Measurements from ENCODE around the gene CMTM3.
"Not testable (repeated sequence)": the region's sequence is repeated elsewhere in the genome, so short reads cannot be mapped to it uniquely, and the experiment has no call there.

The CMTM3 gene

DNA sequence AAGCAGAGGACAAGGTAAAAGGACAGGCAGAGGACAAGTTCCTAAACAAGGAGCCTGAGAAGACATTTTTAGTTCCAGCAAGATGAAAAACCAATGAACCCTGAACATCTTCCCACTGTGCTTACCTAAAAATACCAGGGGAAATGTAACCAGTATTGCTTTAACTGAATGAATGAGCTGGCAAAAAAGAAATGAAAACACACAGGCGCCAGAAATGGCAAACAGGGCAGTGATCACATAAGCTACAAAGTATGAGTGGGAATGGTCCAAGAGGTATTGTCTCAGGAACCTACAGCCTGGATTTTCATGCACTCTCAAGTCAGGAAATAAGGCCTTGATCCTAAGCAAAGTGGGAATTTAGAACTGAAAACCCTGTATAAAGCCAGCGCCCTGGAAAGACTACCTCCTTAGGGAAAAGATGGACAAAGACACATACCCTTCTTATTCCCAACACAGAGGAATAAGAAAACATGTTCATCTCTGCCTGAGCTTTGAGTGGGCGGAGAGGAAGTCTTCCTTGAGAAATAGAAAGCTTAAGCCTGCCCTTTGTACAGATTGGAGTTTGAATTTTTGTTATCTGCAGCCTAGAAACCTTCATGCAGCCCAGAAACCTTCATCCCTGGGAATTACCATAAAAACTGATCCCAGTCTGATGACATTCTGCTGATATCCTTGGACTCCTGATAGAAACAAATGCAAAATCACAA lies 23.1 kb upstream of the CMTM3 start:
- in situ Hi-C loops (cut with HindIII; ENCODE audit: low sequenced_read_pairs), result no loop called here

DNA sequence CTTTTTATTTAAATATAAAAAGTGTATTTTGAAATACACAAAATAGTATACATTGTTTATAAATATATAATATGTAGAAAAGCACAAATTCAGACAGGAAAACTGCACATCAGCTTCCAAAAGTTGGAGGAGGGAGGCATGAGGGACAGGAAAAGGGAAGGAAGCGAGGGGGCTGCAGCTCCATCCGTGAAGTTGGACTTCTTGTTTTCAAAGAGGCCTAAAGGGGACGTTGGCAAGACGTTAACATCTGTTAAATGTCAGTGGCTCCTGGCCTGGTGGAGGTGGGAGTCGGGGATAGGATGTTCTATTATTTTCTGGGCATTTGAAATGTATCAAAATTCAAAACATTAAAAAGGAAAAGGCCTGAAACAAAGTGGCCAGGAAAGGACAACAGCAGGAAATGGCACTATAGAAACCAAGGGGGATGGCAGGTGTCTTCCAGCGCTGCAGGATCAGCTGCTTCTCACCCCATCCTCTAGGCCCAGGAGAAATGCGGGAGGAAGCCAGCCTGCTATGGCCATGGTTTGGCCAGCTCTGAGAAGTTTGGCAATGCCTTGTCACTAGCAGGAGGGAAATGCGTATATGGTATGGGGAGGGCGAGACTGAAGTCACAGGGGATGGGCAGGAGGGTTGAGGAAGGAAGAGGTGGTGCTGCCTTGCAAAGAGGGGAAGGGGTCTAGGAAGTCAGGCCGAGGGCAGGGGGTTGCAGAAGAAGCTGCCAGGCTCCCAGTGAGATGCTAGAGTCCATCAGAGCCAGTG lies 18.8 kb upstream of the CMTM3 start:
- in situ Hi-C loops (cut with HindIII; ENCODE audit: low sequenced_read_pairs), result no loop called here

DNA sequence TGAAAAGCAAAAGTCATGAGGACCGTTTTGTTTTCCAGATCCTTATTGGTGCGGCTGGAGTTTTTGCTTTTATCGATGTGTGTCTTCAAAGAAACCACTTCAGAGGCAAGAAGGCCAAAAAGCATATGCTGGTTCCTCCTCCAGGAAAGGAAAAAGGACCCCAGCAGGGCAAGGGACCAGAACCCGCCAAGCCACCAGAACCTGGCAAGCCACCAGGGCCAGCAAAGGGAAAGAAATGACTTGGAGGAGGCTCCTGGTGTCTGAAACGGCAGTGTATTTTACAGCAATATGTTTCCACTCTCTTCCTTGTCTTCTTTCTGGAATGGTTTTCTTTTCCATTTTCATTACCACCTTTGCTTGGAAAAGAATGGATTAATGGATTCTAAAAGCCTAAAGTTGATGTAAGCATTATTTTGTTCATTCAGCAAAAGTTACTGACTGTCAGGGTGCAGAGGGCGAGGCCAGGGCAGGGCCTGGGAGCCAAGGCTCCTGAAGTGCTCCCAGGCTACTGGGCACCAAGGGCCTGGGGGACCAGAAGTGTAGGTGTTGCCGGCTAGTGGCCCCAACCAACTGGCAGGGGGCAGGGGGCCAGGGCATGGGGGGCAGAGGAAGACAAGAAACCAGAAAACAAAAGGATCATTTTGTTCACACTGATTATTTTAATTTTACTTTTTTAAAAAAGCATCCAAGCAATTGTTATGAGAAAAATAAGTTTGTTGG lies 16.5 kb upstream of the CMTM3 start:
- in situ Hi-C loops (cut with HindIII; ENCODE audit: low sequenced_read_pairs), result no loop called here

DNA sequence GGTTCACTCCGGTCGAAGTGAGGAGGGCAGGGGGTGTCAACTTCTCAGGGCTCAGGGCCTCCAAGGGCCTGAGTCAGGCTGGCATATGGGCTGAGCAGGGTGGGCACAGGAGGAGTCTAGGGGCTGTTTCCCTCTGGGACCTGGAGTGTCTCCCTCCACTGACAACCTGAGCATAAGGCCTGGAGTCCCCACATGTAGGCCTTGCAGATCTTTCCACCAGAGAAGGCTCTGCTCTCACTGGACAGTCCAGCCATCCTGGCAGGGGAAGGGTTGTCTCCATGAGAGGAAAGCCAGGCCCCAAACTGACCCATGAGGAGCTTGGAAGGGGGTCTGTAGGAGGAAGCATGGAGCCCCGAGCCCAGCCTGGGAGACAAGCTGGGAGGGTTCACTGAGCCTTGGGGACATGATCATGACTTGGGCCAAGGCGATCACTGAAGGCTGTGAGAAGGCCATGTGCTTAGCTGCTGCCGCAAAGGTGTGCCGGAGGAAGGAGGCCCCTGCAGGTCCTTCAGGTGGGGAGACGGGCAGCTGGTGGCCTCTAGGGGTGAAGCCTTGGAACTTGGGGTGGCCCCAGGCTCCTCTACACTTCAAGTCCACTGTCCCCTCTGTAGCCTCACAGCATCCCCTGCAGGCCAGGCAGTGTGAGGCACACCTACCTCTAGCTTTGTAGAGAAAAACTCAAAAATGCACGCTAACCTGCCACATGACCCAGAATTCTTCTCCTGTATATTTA lies 15.4 kb upstream of the CMTM3 start:
- in situ Hi-C loops (cut with HindIII; ENCODE audit: low sequenced_read_pairs), result no loop called here

DNA sequence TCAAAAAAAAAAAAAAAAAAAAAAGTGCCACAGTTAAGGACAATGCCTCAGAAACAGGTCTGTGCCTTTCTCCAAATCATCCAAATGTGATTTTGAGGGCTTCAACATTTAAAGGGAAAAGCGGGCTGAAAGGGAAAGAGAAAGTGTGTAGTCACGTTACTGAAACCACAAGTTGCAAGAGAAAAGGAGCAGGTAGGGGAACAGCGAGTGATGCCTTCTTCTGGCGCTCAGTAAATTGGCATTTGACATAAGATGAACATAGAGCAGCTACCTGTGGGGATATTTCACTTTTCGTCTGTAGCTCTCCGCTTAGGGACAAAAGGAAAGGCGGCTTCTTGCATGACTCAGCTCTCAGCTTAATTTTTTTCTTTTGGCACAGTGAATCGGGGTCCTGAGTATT lies 14.2 kb upstream of the CMTM3 start:
- in situ Hi-C loops (cut with HindIII; ENCODE audit: low sequenced_read_pairs), result no loop called here

DNA sequence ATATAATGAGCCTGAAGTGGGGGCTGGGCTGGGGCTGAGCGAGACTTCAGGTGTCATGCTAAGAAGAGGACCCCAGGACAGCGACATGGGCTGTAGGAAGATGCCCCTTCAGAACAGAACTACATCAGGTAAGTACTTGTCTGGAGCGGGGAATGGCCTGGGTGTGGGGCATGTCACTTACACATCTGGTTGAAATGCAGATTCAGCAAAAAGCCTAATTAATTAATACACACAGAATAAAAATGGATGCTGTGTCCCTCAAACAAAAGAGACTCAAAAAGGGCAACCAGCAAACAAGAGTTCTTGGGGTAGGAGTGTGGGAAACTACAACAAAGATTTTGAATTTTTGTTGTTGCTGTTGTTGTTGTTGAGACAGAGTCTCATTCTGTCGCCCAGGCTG lies 13.5 kb upstream of the CMTM3 start:
- in situ Hi-C loops (cut with HindIII; ENCODE audit: low sequenced_read_pairs), result no loop called here

DNA sequence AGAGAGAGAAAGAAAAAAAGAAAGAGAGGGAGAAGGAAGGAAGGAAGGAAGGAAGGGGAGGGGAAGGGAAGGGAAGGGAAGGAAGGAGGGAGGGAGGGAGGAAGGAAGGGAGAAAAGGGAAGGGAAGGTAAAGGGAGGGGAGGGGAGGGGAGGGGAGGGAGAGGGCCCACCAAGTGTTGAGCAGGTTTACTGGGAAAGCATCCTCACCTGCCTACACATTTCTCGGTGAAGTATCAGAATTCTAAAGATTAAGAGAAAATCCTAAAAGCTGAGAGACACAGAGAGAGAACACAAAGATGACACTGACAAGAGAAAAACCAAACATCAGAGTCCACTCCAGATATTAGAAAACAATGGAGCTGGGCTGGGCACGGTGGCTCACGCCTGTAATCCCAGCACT lies 12.3 kb upstream of the CMTM3 start:
- in situ Hi-C loops (cut with HindIII; ENCODE audit: low sequenced_read_pairs), result no loop called here

DNA sequence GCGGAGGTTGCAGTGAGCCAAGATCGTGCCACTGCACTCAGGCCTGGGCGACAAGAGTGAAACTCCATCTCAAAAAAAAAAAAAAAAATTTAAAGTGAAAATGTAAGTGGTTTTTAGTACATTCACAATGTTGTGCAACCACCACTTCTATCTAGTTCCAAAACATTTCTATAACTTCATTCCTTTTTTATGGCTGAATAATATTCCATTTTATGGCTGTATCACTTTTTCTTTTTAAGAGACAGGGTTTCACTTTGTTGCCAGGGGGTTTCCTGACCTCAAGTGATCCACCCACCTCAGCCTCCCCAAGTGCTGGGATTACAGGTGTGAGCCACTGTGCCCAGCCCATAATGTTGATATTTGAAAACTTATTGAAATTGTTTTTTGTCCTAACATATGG lies 11.7 kb upstream of the CMTM3 start:
- in situ Hi-C loops (cut with HindIII; ENCODE audit: low sequenced_read_pairs), result no loop called here

DNA sequence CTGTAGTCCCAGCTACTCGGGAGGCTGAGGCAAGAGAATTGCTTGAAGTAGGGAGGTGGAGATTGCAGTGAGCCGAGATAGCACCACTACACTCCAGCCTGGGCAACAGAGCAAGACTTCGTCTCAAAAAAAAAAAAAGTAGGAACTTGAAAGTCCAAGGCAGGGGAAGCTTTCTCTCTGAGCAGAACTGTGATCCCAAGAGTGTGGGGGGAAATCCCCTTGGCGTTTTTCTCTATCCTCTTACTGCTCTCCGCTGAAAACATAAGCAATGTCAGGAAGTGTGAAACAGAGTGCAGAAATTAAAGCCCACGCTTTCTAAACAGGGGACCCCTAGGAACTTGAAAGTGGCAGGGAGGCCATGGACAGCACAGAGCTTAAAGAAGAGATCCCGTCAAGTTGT lies 9.8 kb upstream of the CMTM3 start:
- in situ Hi-C loops (cut with HindIII; ENCODE audit: low sequenced_read_pairs), result no loop called here

DNA sequence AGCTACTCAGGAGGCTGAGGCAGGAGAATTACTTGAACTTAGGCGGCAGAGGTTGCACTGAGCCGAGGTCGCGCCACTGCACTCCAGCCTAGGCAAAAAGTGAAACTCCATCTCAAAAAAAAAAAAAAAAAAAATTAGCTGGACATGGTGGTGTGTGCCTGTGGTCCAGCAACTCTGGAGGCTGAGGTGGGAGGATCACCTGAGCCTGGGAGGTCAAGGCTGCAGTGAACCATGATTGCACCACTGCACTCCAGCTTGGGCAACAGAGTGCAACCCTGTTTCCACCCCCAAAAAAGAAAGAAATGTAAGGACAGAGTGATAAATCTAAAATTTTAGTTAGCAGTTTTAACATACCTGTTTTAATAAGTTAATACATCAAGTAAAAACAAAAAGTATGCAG lies 7.9 kb upstream of the CMTM3 start:
- in situ Hi-C loops (cut with HindIII; ENCODE audit: low sequenced_read_pairs), result not testable (repeated sequence)

DNA sequence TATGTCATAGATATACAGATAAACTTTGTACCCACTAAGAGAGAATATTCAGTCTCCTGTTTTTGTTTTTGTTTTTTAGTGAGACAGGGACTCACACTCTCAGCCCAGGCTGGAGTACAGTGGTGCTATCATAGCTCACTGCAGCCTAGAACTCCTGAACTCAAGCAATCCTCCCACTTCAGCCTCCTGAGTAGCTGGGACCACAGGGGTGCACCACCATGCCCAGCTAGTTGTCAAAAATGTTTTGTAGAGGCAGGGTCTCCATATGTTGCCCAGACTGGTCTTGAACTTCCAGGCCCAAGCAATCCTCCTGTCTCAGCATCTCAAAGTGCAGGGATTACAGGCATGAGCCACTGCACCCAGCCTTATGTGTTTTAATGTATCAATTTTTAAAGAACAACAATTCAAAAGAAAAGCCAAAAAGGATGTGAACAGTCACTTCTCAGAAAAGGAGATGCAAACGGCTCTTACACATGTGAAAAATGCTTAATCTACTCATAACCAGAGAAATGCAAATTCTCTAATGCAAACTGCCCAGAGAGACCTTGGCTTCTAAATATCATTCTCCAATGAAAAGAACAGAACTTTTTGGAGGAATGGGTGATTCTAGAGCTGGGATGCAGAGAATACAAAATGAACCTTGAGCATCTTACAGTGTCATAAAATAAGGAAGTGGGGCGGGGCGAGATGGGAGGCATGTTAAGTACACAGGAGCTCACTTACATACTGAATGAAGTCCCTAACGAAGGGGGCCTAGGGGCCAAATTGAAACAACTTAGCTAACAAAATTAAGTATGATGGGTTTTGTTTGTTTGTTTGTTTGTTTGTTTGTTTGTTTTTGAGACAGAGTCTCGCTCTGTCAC lies 7.3 kb upstream of the CMTM3 start:
- in situ Hi-C loops (cut with HindIII; ENCODE audit: low sequenced_read_pairs), result no loop called here

DNA sequence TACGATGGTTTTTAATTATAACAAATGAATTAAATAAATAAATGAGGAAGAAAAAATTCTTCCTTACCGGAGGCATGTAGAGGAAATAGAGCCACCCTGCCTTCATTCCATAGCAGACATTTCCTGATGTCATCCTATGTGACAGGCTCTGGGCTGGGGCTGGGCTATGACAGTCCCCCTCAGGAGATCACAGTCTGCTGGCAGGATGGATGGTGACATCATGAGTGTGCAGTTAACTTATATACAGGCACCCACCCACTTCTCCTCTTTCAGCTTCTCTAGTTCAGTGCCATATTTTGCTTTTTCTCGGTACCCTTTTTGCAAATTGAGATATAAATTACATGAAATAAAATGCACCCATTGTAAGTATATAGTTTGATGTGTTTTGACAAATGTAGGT lies 6.4 kb upstream of the CMTM3 start:
- in situ Hi-C loops (cut with HindIII; ENCODE audit: low sequenced_read_pairs), result no loop called here

DNA sequence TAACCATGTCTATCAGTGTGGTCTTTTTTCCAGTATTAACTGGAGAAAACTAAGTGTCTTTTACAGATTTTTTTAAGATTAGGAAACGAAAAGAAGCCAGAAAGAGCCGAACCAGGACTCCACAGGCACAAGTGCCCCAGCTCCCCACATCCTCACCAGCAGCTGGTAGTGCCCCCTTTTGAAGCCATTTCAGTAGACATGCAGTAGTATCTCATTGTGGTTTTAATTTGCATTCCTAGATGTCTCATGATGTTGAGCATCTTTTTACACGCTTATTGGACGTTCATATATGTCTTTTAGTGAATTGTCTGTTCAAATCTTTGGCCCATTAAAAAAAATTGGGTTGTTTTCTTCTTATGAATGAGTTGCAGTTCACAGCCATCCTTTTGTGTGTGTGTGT lies 4.8 kb upstream of the CMTM3 start:
- in situ Hi-C loops (cut with HindIII; ENCODE audit: low sequenced_read_pairs), result no loop called here

DNA sequence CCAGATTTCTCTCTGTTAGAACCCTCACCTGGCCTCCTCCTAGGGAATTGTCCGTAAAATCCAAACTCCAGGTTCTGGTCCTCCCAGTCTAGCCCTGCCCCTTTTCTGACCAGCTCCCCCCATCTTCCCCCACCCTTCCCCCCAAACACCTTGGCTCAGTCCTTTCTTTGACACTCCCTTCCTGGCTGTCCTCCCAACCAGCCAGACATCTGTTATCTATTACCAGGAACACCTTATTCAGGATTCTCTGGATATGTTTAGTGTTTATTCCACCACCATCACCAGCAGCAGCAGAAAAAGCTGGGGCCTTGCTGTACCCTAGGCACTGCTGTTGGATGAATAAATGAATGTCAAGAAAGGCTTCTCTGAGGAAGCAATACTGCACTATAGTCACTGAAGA lies 4.0 kb upstream of the CMTM3 start:
- in situ Hi-C loops (cut with HindIII; ENCODE audit: low sequenced_read_pairs), result no loop called here

DNA sequence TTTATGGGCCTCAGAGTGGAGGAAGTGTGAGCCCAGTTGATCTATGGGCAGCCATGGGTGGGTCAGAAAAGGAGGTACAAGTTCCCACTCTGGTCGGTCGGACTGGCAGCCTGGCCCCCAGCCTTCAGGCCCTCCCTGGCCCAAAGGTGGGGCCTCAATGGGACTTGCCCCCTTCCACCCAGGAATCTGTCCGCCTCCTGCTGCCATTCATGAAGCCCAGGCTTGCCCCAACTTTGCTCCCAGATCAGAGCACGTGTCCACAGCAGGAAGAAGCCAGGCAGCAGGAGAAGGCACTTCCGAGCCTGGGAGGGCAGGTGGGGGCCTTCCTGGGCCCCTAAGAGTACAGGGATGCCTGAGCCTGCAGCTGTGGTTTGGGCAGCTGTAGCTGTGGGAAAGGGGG lies 3.0 kb upstream of the CMTM3 start:
- in situ Hi-C loops (cut with HindIII; ENCODE audit: low sequenced_read_pairs), result no loop called here

DNA sequence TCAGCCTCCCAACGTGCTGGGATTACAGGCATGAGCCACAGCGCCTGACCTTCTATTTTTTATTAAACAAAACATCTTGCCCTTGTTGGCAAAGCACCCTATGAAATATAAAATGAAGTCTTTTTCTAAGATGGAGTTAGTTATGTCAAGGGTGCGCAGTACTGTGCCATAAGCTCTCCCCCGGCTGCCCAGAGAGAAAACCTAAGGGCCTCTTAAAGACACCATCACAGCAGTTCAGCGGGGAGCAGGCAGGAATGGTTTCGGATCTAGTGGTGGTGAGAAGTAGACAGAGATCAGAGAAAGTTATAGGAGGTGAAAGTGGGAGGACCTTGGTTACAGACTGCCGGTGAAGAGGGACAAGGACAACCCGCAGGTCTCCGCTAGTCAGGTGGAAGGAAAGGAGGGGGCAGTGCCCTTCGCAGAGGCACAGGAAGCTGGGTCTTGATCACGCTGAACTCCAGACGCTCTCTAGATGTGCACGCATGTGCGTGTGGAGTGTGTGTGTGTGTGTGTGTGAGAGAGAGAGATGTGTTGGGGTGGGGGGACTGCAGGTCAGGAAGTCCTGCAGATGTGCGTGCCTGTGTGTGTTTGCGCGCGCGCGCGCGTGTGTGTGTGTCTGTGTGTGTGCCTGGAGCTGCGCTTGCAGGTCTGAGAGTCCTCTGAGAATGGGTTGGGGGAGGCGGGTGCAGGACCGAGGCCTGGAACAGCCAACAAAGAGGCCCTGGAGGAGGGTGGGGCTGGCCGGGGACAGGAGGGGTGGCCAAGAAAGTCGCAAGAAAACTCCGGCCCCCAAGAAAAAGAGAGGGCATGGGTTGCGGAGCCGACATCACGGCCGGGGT lies 748 bp upstream of the CMTM3 start:
- in situ Hi-C loops (cut with HindIII; ENCODE audit: low sequenced_read_pairs), result no loop called here

DNA sequence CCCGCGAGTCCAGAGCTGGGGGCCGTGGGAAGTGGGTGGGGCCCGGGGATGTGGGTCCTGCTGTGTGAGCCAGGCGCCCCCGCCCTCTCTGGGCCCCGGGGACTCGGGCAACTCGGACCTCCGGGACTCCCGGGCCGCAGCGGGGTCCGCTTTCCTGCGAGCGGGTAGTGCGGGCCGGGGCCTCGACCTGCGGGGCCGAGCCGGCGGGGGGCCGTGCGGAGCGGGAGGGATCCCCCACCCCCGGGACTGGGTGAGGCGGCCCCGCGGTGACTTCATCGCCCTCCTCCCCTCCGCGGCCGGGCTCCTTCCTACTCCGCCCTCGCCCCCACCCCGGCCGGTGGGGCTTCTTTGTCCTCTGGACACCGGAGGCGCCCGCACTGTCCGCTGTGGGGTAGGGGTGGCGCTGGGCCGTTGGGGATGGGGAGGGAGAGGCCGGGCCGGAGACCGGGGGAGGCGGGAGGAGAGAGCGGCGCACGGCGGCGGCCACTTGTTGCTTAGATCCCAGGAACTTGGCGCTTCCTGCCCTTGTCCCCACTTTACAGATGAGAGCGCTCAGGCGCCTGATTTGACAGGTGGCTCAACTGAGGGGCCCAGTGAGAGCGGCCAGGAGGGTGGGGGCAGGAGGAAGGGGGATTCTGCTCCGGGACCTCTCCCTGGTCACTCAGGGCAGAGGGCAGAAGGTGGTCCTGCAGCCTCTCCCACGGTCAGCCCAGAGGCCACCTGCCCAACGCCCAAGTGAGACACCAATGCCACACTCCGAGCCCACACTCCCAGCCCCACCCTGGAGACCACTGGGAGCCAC lies 874 bp downstream of the CMTM3 start:
- in situ Hi-C loops (cut with HindIII; ENCODE audit: low sequenced_read_pairs), result no loop called here

DNA sequence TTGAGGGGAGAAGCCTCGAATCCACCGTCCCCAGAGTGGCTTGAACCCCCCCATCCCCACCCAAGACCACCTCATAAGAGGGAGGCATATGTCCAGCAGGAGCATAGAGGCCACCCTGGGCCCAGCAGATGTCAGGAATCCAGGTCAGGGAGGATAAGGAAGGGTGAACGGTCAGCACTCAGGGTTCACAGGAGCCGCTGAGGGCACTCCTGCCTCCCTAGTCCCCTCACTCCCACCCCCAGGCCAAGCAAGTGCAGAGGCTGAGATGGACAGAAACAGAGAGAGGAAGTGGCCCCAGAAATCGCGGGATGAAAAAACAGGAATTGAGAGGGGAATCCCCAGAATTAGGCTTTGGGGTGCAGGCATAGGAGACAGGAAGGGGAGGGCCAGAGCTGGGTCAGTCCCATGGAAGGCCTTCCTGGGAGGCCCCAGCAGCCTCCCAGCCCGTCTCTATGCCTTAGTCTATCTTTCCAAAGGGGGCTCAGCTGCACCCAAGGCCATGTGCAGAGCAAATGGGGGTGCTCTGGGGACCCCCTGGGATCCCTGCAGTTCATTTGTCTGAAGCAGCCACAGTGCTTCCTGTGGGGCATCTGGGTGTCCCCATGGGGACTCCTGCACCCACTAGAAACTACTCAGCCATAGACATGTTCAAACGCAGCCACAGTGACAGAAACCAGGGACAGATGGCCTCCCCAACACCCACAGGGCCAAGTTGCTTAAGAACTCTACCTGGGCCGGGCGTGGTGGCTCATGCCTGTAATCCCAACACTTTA lies 1.7 kb downstream of the CMTM3 start:
- in situ Hi-C loops (cut with HindIII; ENCODE audit: low sequenced_read_pairs), result no loop called here

Measured in DLD1 (cell line).